Measurements from ENCODE around the gene NISCH. TPM values are rescaled to one million over a fixed set of nuclear protein-coding genes. Genes with fewer than 3 reads are reported as not detected.

The NISCH gene
- total and polyA plus RNA-seq, 9 donors = 47.2 to 91.9 (median 64.0) TPM

DNA sequence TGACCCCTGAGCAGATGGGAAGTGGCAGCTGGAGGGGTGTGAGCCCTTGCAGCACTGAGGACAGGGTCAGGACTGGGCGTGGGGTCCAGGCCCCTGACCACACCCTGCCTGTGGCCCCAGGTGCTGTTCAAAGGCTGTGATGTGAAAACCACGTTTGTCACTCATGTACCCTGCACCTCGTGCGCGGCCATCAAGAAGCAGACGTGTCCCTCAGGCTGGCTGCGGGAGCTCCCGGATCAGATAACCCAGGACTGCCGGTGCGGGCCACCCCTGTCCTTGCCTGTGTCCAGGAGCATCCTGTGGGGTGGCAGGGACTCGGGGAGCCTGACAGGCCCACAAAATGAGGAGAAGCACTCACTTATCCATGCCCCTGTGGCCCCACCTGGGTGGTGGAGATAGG is 45.6 kb downstream of the NISCH start:
- Histone ChIP-seq H3K4me1 (ENCODE audit: control insufficient read depth, insufficient read depth, low read length) (no peaks in the 10 kb centered on the region), H3K36me3 (ENCODE audit: control insufficient read depth, insufficient read depth, low read length) (no peaks in the 10 kb centered on the region), H3K4me3 (ENCODE audit: low read length) (no peak overlapping the region), H3K27me3 (ENCODE audit: control insufficient read depth, insufficient read depth, low read length) (no peaks in the 10 kb centered on the region), H3K27ac (ENCODE audit: low read length) (no peak overlapping the region), H3K9me3 (replicated peaks; ENCODE audit: control insufficient read depth, low read depth, low read length) (no peaks in the 10 kb centered on the region)
- WGBS (ENCODE audit: insufficient coverage) = 70% methylated on average over 11 of the region's 11 CpGs
- no peak for DNase-seq

GRCh38 chr3:52502001-52502400 is 46.6 kb downstream of the NISCH start:
- no peaks in the 10 kb centered on the region for H3K36me3 ChIP-seq (ENCODE audit: control insufficient read depth, insufficient read depth, low read length)
- no peak for DNase-seq
- H3K9me3 ChIP-seq (replicated peaks; ENCODE audit: control insufficient read depth, low read depth, low read length) = no peaks in the 10 kb centered on the region
- H3K27ac ChIP-seq (ENCODE audit: low read length) = no peak overlapping the region
- no peaks in the 10 kb centered on the region for H3K27me3 ChIP-seq (ENCODE audit: control insufficient read depth, insufficient read depth, low read length)
- WGBS (ENCODE audit: insufficient coverage) = 85% methylated on average over 11 of the region's 11 CpGs
- no peaks in the 10 kb centered on the region for H3K4me1 ChIP-seq (ENCODE audit: control insufficient read depth, insufficient read depth, low read length)
- H3K4me3 ChIP-seq (ENCODE audit: low read length) = no peak overlapping the region

DNA sequence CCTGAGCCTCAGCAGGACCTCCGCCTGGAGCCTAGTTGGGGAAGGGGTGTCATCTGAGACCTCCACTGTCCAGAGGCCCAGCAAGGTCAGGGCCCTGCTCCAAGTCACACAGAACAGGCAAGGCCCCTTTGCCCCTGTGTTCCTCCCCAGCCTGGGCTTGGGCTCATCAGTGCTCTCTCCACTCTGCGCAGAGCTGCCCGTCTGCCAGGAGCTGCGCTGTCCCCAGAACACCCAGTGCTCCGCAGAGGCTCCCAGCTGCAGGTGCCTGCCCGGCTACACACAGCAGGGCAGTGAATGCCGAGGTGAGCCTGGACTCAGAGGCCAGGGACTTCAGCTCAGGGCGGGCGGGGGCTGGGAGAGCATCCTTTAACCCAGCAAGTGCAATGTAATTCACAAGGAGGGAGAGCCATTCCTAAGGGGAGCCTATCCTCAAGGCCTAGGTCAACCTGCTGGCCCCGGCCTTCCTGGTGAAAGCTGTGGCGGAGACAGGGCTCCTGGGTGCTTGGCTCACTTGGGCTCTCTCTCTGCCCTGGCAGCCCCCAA is 47.5 kb downstream of the NISCH start:
- Histone ChIP-seq H3K9me3 (replicated peaks; ENCODE audit: control insufficient read depth, low read depth, low read length) (no peaks in the 10 kb centered on the region), H3K27me3 (ENCODE audit: control insufficient read depth, insufficient read depth, low read length) (no peaks in the 10 kb centered on the region), H3K4me1 (ENCODE audit: control insufficient read depth, insufficient read depth, low read length) (no peaks in the 10 kb centered on the region), H3K27ac (ENCODE audit: low read length) (no peak overlapping the region), H3K4me3 (ENCODE audit: low read length) (no peak overlapping the region), H3K36me3 (ENCODE audit: control insufficient read depth, insufficient read depth, low read length) (no peaks in the 10 kb centered on the region)
- 90% methylated on average over 7 of the region's 11 CpGs for WGBS (ENCODE audit: insufficient coverage)
- DNase-seq = no peak

GRCh38 chr3:52503788-52504424 is 48.5 kb downstream of the NISCH start:
- WGBS (ENCODE audit: insufficient coverage) = 55% methylated on average over 19 of the region's 23 CpGs
- H3K27me3 ChIP-seq (ENCODE audit: control insufficient read depth, insufficient read depth, low read length) = no peaks in the 10 kb centered on the region
- H3K36me3 ChIP-seq (ENCODE audit: control insufficient read depth, insufficient read depth, low read length) = no peaks in the 10 kb centered on the region
- no peaks in the 10 kb centered on the region for H3K9me3 ChIP-seq (replicated peaks; ENCODE audit: control insufficient read depth, low read depth, low read length)
- H3K4me3 ChIP-seq (ENCODE audit: low read length) = no peak overlapping the region
- H3K27ac ChIP-seq (ENCODE audit: low read length) = no peak overlapping the region
- H3K4me1 ChIP-seq (ENCODE audit: control insufficient read depth, insufficient read depth, low read length) = no peaks in the 10 kb centered on the region
- no peak for DNase-seq

- Histone ChIP-seq H3K4me1 (ENCODE audit: control insufficient read depth, insufficient read depth, low read length) (no peaks in the 10 kb centered on the region), H3K36me3 (ENCODE audit: control insufficient read depth, insufficient read depth, low read length) (no peaks in the 10 kb centered on the region), H3K27ac (ENCODE audit: low read length) (no peak overlapping the region), H3K27me3 (ENCODE audit: control insufficient read depth, insufficient read depth, low read length) (no peaks in the 10 kb centered on the region), H3K9me3 (replicated peaks; ENCODE audit: control insufficient read depth, low read depth, low read length) (no peaks in the 10 kb centered on the region), H3K4me3 (ENCODE audit: low read length) (no peak overlapping the region)
- 75% methylated on average over 9 of the region's 10 CpGs for WGBS (ENCODE audit: insufficient coverage)
- no peak for DNase-seq
Measured at GRCh38 chr3:52504977-52505376, 49.6 kb downstream of the NISCH start.

DNA sequence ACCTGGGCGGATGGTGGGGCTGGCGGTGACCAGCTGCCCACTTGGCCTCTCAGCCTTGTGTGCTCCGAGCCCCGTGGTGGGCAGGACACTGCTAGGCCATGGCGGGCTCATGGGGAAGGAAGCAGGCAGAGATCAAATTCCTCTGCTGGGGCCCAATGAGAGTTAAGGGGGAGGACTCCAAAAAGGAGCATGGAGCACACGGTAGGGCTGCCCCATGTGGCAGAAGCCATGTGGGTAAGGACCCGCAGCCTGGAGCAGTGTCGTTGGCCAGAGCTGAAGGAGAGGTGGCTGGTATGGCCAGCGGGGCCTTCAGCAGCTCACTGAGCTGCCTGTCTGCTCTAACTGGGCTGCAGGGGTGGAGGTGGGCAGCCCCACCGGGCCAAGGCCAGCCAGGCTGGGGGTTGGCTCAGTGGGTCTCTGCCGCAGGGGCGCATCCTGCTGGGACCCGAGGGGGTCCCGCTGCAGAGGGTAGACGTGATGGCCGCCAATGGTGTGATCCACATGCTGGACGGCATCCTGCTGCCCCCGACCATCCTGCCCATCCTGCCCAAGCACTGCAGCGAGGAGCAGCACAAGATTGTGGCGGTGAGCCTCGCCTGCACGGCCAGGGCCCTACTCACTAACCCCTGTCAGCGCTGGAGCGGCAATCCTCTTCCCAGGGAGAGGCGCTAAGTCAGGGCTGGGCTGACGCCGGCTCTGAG is 51.0 kb downstream of the NISCH start:
- H3K27ac ChIP-seq (ENCODE audit: low read length) = no peak overlapping the region
- no peaks in the 10 kb centered on the region for H3K9me3 ChIP-seq (replicated peaks; ENCODE audit: control insufficient read depth, low read depth, low read length)
- WGBS (ENCODE audit: insufficient coverage) = 57% methylated on average over 24 of the region's 27 CpGs
- no peak overlapping the region for H3K4me3 ChIP-seq (ENCODE audit: low read length)
- DNase-seq = no peak
- no peaks in the 10 kb centered on the region for H3K27me3 ChIP-seq (ENCODE audit: control insufficient read depth, insufficient read depth, low read length)
- no peaks in the 10 kb centered on the region for H3K36me3 ChIP-seq (ENCODE audit: control insufficient read depth, insufficient read depth, low read length)
- no peaks in the 10 kb centered on the region for H3K4me1 ChIP-seq (ENCODE audit: control insufficient read depth, insufficient read depth, low read length)

GRCh38 chr3:52507359-52507758 is 52.0 kb downstream of the NISCH start:
- no peak overlapping the region for H3K4me3 ChIP-seq (ENCODE audit: low read length)
- DNase-seq = no peak
- no peaks in the 10 kb centered on the region for H3K36me3 ChIP-seq (ENCODE audit: control insufficient read depth, insufficient read depth, low read length)
- 51% methylated on average over 5 of the region's 5 CpGs for WGBS (ENCODE audit: insufficient coverage)
- H3K9me3 ChIP-seq (replicated peaks; ENCODE audit: control insufficient read depth, low read depth, low read length) = no peaks in the 10 kb centered on the region
- no peaks in the 10 kb centered on the region for H3K4me1 ChIP-seq (ENCODE audit: control insufficient read depth, insufficient read depth, low read length)
- no peak overlapping the region for H3K27ac ChIP-seq (ENCODE audit: low read length)
- no peaks in the 10 kb centered on the region for H3K27me3 ChIP-seq (ENCODE audit: control insufficient read depth, insufficient read depth, low read length)

GRCh38 chr3:52509753-52510328 is 54.4 kb downstream of the NISCH start:
- no peaks in the 10 kb centered on the region for H3K27me3 ChIP-seq (ENCODE audit: control insufficient read depth, insufficient read depth, low read length)
- no peaks in the 10 kb centered on the region for H3K36me3 ChIP-seq (ENCODE audit: control insufficient read depth, insufficient read depth, low read length)
- 73% methylated on average over 8 of the region's 12 CpGs for WGBS (ENCODE audit: insufficient coverage)
- no peak overlapping the region for H3K27ac ChIP-seq (ENCODE audit: low read length)
- no peaks in the 10 kb centered on the region for H3K4me1 ChIP-seq (ENCODE audit: control insufficient read depth, insufficient read depth, low read length)
- H3K4me3 ChIP-seq (ENCODE audit: low read length) = no peak overlapping the region
- H3K9me3 ChIP-seq (replicated peaks; ENCODE audit: control insufficient read depth, low read depth, low read length) = no peaks in the 10 kb centered on the region
- no peak for DNase-seq

DNA sequence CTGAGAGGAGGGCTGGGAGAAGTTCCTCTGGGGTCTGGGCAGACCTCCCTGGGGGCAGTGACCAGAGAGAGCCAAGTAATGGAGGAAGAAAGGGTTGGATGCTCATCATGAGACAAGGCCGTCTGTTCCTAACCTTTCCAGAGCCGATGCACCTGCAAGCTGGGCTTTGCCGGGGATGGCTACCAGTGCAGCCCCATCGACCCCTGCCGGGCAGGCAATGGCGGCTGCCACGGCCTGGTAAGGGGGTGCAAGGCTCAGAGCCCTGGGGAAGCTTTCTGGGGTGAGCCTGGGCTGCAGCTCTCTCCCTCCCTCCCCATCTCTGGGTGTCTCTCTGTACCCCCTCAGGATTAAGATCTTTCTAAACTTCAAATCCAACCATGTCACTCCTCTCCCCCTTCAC is 56.1 kb downstream of the NISCH start:
- Histone ChIP-seq H3K36me3 (ENCODE audit: control insufficient read depth, insufficient read depth, low read length) (no peaks in the 10 kb centered on the region), H3K27me3 (ENCODE audit: control insufficient read depth, insufficient read depth, low read length) (no peaks in the 10 kb centered on the region), H3K4me1 (ENCODE audit: control insufficient read depth, insufficient read depth, low read length) (peaks cover 3% of the 10 kb centered on the region), H3K9me3 (replicated peaks; ENCODE audit: control insufficient read depth, low read depth, low read length) (no peaks in the 10 kb centered on the region), H3K27ac (ENCODE audit: low read length) (no peak overlapping the region), H3K4me3 (ENCODE audit: low read length) (no peak overlapping the region)
- WGBS (ENCODE audit: insufficient coverage) = 79% methylated on average over 7 of the region's 7 CpGs
- DNase-seq = no peak

DNA sequence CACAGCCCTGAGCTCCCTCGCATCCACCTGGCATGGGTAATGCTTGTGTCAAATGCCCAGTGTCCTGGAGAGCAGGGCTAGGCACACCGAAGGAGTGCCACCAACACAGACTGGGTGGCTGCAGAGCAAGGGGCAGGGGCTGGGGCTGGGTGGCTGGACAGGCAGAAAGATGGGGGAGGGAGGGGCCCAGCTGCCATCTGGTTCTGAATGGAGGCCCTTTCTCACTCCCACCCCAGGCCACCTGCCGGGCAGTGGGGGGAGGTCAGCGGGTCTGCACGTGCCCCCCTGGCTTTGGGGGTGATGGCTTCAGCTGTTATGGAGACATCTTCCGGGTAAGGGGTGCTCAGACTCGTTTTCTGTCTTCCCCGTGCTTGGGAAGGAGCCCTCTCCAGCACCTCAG is 56.7 kb downstream of the NISCH start:
- WGBS (ENCODE audit: insufficient coverage) = 67% methylated on average over 2 of the region's 8 CpGs
- no peaks in the 10 kb centered on the region for H3K36me3 ChIP-seq (ENCODE audit: control insufficient read depth, insufficient read depth, low read length)

More for the DNA sequence above, 56.7 kb downstream of the NISCH start:
- DNase-seq = no peak
- Histone ChIP-seq H3K4me3 (ENCODE audit: low read length) (no peak overlapping the region), H3K27ac (ENCODE audit: low read length) (no peak overlapping the region), H3K9me3 (replicated peaks; ENCODE audit: control insufficient read depth, low read depth, low read length) (no peaks in the 10 kb centered on the region), H3K27me3 (ENCODE audit: control insufficient read depth, insufficient read depth, low read length) (no peaks in the 10 kb centered on the region), H3K4me1 (ENCODE audit: control insufficient read depth, insufficient read depth, low read length) (peaks cover 3% of the 10 kb centered on the region)

Measured in muscle of leg (tissue), 11 donors.